ENCODE results near the gene GARIN3.
A peak's percentile ranks its signal among the peaks of the same experiment; 100 is the strongest.

Gene GARIN3

DNA sequence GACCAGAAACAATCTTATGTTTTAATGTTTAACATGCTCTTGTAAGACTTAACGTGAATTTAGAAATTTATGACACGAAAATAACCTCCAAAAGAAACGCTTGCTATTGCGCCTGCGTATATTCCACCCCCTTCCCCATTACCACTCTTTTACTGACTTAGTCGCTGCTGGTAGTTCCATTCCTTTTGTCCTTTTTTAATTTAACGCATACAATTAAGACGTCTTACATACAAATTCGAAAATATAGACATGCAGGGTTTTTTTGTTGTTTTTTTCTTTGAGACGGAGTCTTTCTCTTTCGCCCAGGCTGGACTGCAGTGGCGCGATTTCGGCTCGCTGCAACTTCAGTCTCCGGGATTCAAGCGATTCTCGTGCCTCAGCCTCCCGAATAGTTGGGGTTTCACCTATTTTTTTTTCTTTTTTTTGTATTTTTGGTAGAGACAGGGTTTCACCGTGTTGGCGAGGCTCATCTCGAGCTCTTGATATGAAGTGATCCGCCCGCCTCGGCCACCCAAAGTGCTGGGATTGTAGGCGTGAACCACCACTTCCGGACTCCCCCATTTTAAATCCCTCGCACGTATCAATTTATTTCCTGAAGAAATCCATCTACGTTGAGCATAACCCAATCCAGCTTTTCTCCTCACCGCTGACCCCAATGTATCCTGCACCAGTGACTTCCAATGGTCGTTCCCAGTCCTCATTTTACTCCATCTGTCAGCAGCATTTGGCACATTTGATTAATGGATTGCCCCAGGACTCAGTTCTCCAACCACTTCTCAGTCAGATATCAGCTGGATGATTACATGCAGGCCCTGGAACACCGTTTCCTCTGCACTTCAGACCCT, 22.7 kb downstream of the GARIN3 start:
- DNase-seq: peak; percentile 70

DNA sequence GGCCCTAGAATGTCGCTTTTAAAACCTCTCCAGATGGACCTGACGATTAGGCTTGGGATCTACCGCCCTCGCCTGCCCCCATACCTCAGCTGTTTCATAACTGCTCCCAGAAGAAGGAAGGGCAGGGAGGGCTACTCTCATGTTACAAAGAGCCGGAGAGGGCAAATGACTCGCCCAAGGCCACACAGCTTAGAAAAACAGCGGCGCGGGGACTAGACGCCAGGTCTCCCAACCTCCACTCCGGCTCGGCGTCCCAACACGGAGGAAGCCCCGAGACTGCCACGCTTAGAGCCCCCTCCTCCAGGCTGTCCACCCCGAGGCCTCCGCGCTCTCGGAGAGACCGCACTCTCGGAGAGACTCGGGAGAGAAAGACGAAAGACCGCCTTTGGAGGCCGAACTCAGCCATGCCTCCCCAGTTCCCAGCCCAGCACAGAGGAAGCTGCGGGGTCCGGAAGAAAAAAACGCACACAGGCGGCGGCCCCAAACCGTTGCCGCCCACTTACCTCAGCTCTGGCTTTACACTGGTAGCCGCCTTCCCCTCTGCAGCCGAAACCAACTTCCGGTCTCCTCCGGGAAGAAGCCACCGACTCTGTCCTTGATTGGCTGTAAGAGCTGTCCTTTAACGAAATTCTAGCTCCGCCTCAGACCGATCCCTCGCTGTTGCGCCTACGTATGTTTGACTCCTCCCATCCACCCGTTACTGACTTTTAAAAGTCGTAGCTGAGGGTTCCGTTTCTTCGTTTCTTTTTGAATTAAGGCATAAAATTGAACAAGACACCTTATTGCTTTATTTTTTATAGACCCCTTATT, 23.5 kb downstream of the GARIN3 start, which contains the start of gene MED7:
TSS of gene MED7 (minus strand) at position 549 of the 810 bp plus-strand sequence. CDS start 3,434 bp downstream, outside the sequence.
- DNase-seq: peak; percentile 99

DNA sequence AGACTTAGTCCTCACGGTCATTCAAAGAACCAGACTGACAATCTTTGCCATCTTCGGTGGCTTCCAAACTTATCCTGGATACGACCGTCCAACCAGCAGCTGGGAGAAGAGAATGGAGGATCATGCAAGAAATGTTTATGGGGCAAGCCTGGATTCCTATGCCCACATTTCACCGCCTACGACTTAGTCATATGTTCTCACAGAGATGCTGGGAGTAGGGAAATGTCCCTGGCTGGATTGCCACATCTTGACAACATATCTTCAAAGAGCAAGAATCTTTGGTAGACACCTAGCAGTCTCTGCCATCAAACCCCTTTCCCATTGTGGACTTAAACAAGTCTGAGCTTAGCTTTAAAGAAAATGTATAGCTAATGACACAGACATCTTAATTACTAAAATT, 28.4 kb downstream of the GARIN3 start:
- no peak for DNase-seq

DNA sequence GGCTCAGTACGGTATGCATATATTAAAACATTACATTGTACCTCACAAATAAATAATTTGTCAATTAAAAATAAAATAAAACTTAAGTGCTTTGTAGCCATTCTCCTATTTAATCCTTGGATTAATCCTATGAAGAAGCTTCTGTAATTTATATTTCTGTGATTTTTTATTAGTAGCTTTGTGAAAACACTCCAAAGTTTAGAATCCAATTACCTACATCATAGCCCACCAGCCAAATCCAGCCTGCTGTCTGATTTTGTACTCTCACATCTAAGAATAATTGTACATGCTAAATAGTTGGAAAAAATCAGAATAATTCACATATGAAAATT, 33.8 kb downstream of the GARIN3 start:
- no peak for DNase-seq

DNA sequence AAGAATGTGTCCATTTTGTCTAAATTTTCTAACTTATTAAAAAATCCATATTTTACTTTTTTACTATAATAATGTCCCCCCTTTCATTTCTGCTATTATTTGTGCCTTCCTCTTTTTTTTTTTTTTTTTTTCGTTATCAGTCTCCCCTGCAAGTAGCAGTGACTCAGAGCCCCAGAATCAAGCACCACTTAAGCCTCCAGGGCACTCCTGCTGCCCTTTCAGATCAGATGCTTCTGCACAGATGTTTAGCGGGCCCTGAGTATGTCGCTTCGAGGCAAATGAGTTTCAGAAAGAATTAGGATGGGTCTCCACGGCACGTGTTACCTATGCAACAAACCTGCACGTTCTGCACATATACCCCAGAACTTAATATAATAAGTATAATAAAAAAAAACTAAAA, 35.1 kb downstream of the GARIN3 start:
- no peak for DNase-seq

DNA sequence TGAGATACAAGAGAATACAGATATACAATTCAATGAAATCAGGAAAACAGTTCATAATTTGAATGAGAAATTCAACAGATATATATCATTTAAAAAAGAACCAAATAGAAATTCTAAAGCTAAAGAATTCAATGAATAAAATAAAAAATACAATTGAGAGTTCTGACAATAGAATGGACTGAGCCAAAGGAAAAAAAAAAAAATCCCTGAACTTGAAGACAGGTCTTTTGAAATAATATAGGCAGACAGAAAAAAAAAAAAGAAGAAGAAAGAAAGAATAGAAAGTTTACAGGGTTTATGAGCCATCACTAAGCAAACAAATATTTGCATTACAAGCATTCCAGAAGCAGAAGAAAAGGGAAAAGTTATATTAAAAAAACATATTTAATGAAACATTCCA, 44.4 kb downstream of the GARIN3 start:
- DNase-seq: no peak

DNA sequence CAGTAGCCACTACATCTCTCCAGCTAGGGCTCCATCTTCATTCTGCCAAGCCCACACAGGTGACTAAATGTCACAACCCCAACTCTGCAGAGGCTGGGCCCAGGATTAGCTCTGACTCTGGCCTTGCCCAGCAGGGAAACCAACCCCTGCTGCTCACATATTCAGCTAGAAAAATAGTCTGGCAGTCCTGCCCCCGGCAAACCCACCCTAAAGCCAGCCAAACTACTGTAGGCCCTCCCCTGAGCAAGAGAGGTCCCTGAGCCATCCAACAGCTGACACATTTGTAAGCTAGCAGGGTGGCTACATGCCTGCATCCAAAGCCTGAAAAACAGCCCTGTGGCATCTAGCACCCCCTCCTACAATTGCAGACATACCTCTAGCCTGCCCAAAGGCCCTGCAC, 46.0 kb downstream of the GARIN3 start:
- no peak for DNase-seq

DNA sequence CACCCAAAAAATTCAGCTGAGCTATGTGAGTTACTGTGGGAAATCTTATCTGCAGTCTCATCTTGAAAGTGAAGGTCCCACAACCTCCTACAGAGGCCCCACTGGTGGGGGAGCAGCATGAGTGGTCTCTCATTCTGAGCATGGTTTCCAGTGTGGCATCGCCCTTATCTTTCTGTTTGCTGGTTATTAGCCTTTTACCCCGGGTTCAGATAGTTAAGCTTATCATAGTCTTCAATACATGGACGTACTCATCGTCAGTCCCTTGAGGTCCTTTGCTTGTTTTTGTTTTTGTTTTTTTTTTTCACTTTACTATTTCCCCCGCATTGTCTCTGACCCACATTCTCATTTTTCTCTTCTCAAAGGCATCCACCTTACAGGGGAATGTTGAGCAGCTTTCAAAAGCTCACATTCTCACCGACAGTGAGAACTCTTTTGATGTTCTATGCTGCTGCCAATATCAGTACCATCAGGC, 49.5 kb downstream of the GARIN3 start:
- peak; percentile 53 for DNase-seq

DNA sequence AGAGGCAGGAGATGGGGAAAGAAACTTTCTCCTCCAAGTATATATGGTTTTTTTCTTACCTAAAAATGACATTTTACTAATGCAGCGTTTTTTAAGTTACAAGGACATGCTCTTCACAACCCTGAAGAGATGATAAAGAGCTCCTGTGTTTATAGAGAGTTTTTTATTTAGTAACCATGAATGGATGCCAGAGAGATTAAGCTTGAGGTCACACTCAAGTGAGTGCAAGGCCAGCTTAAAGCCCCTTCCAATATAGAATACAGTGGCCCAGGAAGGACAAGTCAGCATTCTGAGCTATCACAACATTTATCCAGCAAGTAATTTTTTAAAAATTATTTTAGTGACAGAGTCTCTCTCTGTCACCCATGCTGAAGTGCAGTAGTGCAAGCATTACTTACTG, 50.6 kb downstream of the GARIN3 start:
- no peak for DNase-seq

DNA sequence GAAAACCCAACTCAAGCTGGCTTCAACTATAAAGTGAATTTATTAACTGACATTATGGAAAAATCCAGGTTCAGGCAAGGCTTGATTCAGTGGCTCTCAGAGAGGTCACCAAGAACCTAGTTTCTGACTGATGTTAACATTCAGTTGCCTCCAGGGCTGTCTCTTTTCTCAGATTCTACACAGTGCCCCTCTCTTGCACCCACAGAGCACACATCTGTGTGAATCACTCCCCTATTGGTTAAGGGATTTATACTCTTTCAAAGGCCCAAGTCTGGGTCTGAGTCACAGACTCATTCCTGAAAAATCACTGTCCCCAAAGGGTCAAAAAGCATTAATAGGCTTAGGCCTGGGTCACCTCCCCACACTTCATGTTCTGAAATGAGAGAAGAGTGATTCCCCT, 51.1 kb downstream of the GARIN3 start:
- no peak for DNase-seq

DNA sequence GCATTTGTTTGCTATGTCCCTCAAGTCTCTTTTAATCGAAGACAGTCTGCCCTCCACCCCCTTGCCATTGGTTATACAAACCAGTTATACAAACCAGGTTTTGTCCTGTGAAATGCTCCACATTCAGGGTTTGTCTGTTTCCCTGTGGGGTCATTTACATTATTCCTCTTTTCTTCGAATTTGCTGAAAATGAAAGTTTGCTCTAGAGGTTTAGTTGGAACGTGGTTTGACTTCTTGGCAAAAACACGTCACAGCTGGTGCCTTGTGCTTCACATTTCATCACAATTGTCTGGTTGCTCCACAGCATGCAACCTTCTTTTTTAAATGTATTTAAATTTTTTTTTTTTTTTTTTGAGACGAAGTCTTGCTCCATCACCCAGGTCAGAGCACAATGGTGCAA, 53.1 kb downstream of the GARIN3 start:
- peak; percentile 39 for DNase-seq
